Stimulated activated CD8-positive, alpha-beta memory T cell treated with anti-CD3 and anti-CD28 coated beads, Interleukin-12 subunit alpha, Interleukin-12 subunit beta, amount 100 ng/mL, for 1 hour (primary cell): ENCODE data around the gene TRPM1.

Source experiments
- DNase-seq: peaks from one replicate; pipeline ENCODE4 v3.0.0-alpha.2; 2020; ENCODE audit warnings: low read depth

TRPM1 gene

GRCh38 chr15:31101262-31102038 lies at the start of gene TRPM1:
Gene TRPM1 (minus strand): TSS chr15:31101725. CDS start chr15:31081355, 20,370 bp downstream.
- DNase-seq: no peak

- DNase-seq: no peak
Measured at GRCh38 chr15:31150732-31151231, 49.3 kb upstream of the TRPM1 start.

- DNase-seq: no peak
Measured at GRCh38 chr15:31149987-31150386, 48.5 kb upstream of the TRPM1 start.

- DNase-seq: no peak
Measured at GRCh38 chr15:31149088-31149505, 47.6 kb upstream of the TRPM1 start.

GRCh38 chr15:31148297-31149087 lies 47.0 kb upstream of the TRPM1 start:
- no peak for DNase-seq

- DNase-seq: no peak
Measured at GRCh38 chr15:31147944-31148296, 46.4 kb upstream of the TRPM1 start.

- DNase-seq: no peak
Measured at GRCh38 chr15:31147456-31147855, 45.9 kb upstream of the TRPM1 start.

- no peak for DNase-seq
Measured at GRCh38 chr15:31145271-31145911, 43.9 kb upstream of the TRPM1 start.

- DNase-seq: no peak
Measured at GRCh38 chr15:31141792-31142191, 40.3 kb upstream of the TRPM1 start.

- no peak for DNase-seq
Measured at GRCh38 chr15:31136607-31137328, 35.2 kb upstream of the TRPM1 start.

- no peak for DNase-seq
Measured at GRCh38 chr15:31136016-31136415, 34.5 kb upstream of the TRPM1 start.

GRCh38 chr15:31135523-31135922 lies 34.0 kb upstream of the TRPM1 start:
- no peak for DNase-seq

GRCh38 chr15:31133890-31134289 lies 32.4 kb upstream of the TRPM1 start:
- DNase-seq: no peak

- no peak for DNase-seq
Measured at GRCh38 chr15:31131853-31132375, 30.4 kb upstream of the TRPM1 start.

GRCh38 chr15:31130576-31131237 lies 29.2 kb upstream of the TRPM1 start:
- no peak for DNase-seq

GRCh38 chr15:31129769-31130303 lies 28.3 kb upstream of the TRPM1 start:
- no peak for DNase-seq

- peak; percentile 68 for DNase-seq
Measured at GRCh38 chr15:31128919-31129768, 27.6 kb upstream of the TRPM1 start.

- DNase-seq: no peak
Measured at GRCh38 chr15:31128477-31128876, 27.0 kb upstream of the TRPM1 start.

GRCh38 chr15:31127596-31128261 lies 26.2 kb upstream of the TRPM1 start:
- DNase-seq: no peak
